ENCODE results near the gene MCL1.

- TF ChIP-seq CTCF (conservative IDR thresholded peaks at IDR 0.05) (no peak), EZH2 (IDR thresholded peaks at IDR 0.05; ENCODE audit: low read depth) (no peak)
Observed at GRCh38 chr1:150529017-150529416, 50.4 kb downstream of the MCL1 start.
